ENCODE results near the gene GZMA. TPM values are rescaled to one million over a fixed set of nuclear protein-coding genes. Genes with fewer than 3 reads are reported as not detected.

Gene GZMA
- total and polyA plus RNA-seq, 3 experiments from 2014 or later = 13.3 to 1,138 (median 15.1) TPM

DNA sequence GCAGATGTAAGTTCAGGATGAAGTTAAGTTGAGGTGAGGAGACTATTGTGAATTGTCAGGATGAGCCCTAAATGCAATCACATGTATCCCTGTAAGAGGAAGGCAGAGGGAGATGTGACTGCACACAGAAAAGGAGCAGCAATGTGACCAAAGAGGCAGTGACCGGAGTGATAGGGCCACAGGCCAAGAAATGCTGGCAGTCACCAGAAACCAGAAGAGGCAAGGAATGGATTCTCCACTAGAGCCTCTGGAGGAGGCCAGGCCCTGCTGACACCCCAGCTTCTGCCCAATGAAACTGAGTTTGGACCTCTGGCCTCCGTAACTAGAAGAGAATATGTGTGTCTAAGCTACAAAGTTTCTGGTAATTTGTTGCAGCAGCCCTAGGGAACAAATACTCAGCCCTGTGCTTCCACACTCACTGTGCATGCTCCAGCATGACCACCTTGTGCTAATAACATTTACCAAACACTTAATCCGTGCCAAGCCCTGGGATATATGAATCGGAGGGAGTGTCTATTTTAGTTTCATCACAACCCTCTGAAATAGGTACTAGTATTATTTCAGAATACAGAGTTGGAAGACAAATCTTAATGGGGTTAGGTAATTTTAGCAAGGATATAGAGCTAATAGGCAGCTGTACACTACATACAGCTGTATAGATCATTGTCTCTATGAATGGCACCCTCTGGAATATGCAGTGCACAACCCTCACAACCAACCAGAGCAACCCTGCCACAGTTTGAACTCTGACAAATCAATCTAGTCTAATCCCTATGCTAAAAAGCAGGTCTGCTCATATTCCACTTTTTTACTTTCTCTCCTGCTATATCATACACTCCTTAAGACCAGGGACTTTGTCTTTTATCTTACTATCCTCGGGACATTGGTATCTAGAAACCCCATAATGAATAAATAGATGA is 49.7 kb downstream of the GZMA start:
- Mint-ChIP-seq H3K27ac (no peak overlapping the region), H3K36me3 (no peaks in the 10 kb centered on the region), H3K9me3 (peaks cover 0 to 5% (median 0%) of the 10 kb centered on the region in 5 donors), H3K4me3 (no peak overlapping the region), H3K4me1 (no peaks in the 10 kb centered on the region), H3K27me3 (peaks cover 3 to 23% of the 10 kb centered on the region in 2 donors)
- H3K4me3 ChIP-seq (ENCODE audit: low read length) = no peak overlapping the region
- no peaks in the 10 kb centered on the region for H3K27me3 ChIP-seq (ENCODE audit: insufficient read depth, low read length, poor library complexity, severe bottlenecking)
- POLR2A ChIA-PET = no interaction called here
- no peaks in the 10 kb centered on the region for H3K9me3 ChIP-seq (ENCODE audit: low read length)
- H3K4me1 ChIP-seq (ENCODE audit: insufficient read depth, low read length) = no peaks in the 10 kb centered on the region
- DNase-seq = no peak
- CTCF ChIA-PET = interaction anchor here (0.9 to 3.2 kb wide), 2 partner anchors 208 to 251 kb away, joined by 3 to 16 read pairs; no protein-coding TSS in a partner anchor
- H3K27ac ChIP-seq (ENCODE audit: low read depth, low read length) = no peak overlapping the region
- H3K36me3 ChIP-seq (ENCODE audit: insufficient read depth, low read length) = no peaks in the 10 kb centered on the region

GRCh38 chr5:55154873-55155272 is 52.4 kb downstream of the GZMA start:
- CTCF ChIA-PET = interaction anchor here (5.9 kb wide), 1 partner anchor 248 kb away, joined by 101 read pairs; no protein-coding TSS in a partner anchor
- POLR2A ChIA-PET = no interaction called here
- no peak overlapping the region for H3K4me3 ChIP-seq (ENCODE audit: low read length)
- Mint-ChIP-seq H3K27me3 (peaks cover 3 to 27% of the 10 kb centered on the region in 2 donors), H3K4me3 (no peak overlapping the region), H3K9me3 (peaks cover 0 to 5% (median 0%) of the 10 kb centered on the region in 5 donors), H3K27ac (no peak overlapping the region), H3K4me1 (no peaks in the 10 kb centered on the region), H3K36me3 (no peaks in the 10 kb centered on the region)
- H3K9me3 ChIP-seq (ENCODE audit: low read length) = no peaks in the 10 kb centered on the region
- H3K27ac ChIP-seq (ENCODE audit: low read depth, low read length) = no peak overlapping the region
- no peaks in the 10 kb centered on the region for H3K27me3 ChIP-seq (ENCODE audit: insufficient read depth, low read length, poor library complexity, severe bottlenecking)
- no peak for DNase-seq
- no peaks in the 10 kb centered on the region for H3K36me3 ChIP-seq (ENCODE audit: insufficient read depth, low read length)
- H3K4me1 ChIP-seq (ENCODE audit: insufficient read depth, low read length) = no peaks in the 10 kb centered on the region

Other genes with a start within 250 kb of the GZMA start
- under 1 TPM; 0.20 to 0.37 TPM for gene ESM1, start 117.1 kb upstream of the GZMA start, total RNA-seq
- 1.7 TPM for gene ESM1, start 117.1 kb upstream of the GZMA start, polyA plus RNA-seq
- 10 to 100 TPM; 12.0 to 13.3 TPM for gene GZMK, start 78.4 kb upstream of the GZMA start, total RNA-seq
- 880 TPM for gene GZMK, start 78.4 kb upstream of the GZMA start, polyA plus RNA-seq
- gene GPX8, start 57.5 kb downstream of the GZMA start, total RNA-seq = not detected
- gene GPX8, start 57.5 kb downstream of the GZMA start, polyA plus RNA-seq = not detected
- gene CDC20B, start 70.5 kb downstream of the GZMA start, total RNA-seq = under 1 TPM in 1 of 2 experiments, not detected in 1; 0.16 TPM
- not detected for gene CDC20B, start 70.5 kb downstream of the GZMA start, polyA plus RNA-seq
- not detected for gene MCIDAS, start 124.7 kb downstream of the GZMA start, total RNA-seq
- not detected for gene MCIDAS, start 124.7 kb downstream of the GZMA start, polyA plus RNA-seq
- gene CCNO, start 131.0 kb downstream of the GZMA start, total RNA-seq = under 1 TPM in 1 of 2 experiments, not detected in 1; 0.20 TPM
- 0.12 TPM for gene CCNO, start 131.0 kb downstream of the GZMA start, polyA plus RNA-seq
- gene DHX29, start 205.0 kb downstream of the GZMA start, total RNA-seq = 10 to 100 TPM; 21.6 to 21.7 TPM
- gene DHX29, start 205.0 kb downstream of the GZMA start, polyA plus RNA-seq = 25.5 TPM
- gene MTREX, start 205.3 kb downstream of the GZMA start, total RNA-seq = 100 to 1,000 TPM in 1 of 2 experiments, 10 to 100 TPM in 1; 98.9 to 109 TPM
- 32.4 TPM for gene MTREX, start 205.3 kb downstream of the GZMA start, polyA plus RNA-seq